ENCODE data around the gene HCN1. TPM values are rescaled to one million over a fixed set of nuclear protein-coding genes. Genes with fewer than 3 reads are reported as not detected.

The HCN1 gene
- total RNA-seq, 4 donors from 2014 or later = 0.39 to 0.66 (median 0.49) TPM

DNA sequence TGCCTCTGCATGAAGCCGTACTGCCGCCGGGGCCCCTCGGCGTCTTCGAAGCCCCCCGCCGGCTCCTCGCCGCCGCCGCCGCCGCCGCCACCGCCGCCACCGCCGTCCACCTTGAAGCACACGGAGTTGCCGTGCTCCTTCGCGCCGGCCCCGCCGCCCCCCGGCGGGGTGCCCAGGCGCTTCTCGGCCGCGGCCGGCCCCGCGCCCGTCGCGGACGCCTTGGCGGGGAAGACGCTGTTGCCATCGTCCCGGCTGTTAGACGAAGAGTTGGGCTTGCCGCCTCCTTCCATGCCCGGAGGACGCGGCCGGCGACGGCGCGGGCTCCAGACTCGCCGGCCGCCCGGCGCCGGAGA is 400 bp downstream of the HCN1 start:
- WGBS = 5% methylated on average over 34 of the region's 59 CpGs
- no peak for DNase-seq (ENCODE audit: extremely low spot score)
- H3K4me3 ChIP-seq = peak overlapping the region; percentile 45 to 58 (median 50)

DNA sequence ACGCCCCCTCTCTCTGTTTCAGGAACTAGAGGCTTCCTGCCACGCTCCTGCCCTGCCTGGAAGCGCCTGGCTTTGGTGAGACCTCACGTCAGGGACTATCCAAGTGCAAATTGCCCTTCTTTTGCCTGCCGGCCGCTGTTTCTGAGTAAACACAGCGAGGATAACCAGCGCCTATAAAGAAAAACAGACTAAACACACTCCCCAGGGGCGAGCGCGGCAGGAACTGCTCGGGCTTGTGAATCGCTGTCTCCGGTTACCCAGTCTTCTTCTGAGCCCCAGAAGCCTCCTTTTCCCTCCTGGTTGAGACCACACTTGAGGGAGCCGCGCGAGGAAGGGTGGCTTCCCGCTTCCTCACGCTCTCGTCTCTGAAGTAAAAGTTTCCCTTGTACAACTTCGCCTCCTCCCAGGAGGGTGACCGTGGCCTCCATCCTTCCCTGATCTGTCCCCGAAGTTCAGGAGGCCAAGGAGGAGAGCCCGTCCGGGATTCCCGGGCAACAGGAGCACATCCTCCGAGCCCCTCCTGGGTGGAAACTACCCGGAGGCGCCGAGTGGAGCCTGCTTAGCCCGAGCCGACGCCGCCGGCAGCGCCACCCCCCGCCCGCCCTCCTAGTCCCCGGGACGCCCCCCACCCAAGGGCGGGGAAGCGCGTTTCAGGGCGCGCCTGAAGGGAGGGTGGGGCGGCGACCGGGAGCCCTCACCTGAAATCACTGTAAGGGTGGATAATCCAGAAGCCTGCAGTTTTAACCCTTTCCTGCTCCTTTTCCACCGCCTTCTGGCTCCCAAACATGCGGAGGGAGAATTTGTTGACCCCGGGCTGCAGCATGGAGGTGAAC is 993 bp downstream of the HCN1 start:
- TF ChIP-seq, protein P1, sequence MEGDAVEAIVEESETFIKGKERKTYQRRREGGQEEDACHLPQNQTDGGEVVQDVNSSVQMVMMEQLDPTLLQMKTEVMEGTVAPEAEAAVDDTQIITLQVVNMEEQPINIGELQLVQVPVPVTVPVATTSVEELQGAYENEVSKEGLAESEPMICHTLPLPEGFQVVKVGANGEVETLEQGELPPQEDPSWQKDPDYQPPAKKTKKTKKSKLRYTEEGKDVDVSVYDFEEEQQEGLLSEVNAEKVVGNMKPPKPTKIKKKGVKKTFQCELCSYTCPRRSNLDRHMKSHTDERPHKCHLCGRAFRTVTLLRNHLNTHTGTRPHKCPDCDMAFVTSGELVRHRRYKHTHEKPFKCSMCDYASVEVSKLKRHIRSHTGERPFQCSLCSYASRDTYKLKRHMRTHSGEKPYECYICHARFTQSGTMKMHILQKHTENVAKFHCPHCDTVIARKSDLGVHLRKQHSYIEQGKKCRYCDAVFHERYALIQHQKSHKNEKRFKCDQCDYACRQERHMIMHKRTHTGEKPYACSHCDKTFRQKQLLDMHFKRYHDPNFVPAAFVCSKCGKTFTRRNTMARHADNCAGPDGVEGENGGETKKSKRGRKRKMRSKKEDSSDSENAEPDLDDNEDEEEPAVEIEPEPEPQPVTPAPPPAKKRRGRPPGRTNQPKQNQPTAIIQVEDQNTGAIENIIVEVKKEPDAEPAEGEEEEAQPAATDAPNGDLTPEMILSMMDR (IDR thresholded peaks at IDR 0.05) = no peak
- TF ChIP-seq EP300 (IDR thresholded peaks at IDR 0.05) (no peak), POLR2A (IDR thresholded peaks at IDR 0.05; ENCODE audit: low read depth) (no peak), POLR2AphosphoS5 (IDR thresholded peaks at IDR 0.05) (no peak)
- no peak overlapping the region for H3K27ac ChIP-seq (replicated peaks in 1 of 4)
- H3K27me3 ChIP-seq = peaks cover 0 to 63% (median 11%) of the 10 kb centered on the region in 4 donors
- no peaks in the 10 kb centered on the region for H3K9me3 ChIP-seq
- no peak for DNase-seq (ENCODE audit: extremely low spot score)
- intact Hi-C loops (cut with DNase I) = no loop called here
- H3K4me1 ChIP-seq = peaks cover 9 to 14% (median 14%) of the 10 kb centered on the region in 4 donors
- WGBS = 7% methylated on average over 19 of the region's 51 CpGs
- H3K36me3 ChIP-seq = no peaks in the 10 kb centered on the region
- H3K4me3 ChIP-seq = peak overlapping the region; percentile 45 to 58 (median 50)

More for the DNA sequence above, 400 bp downstream of the HCN1 start:
- no peaks in the 10 kb centered on the region for H3K36me3 ChIP-seq
- H3K4me1 ChIP-seq = peaks cover 9 to 14% (median 14%) of the 10 kb centered on the region in 4 donors
- no peaks in the 10 kb centered on the region for H3K9me3 ChIP-seq
- intact Hi-C loops (cut with DNase I) = loop anchor here (2.0 kb wide), 1 partner anchor 657 kb away; no protein-coding TSS in a partner anchor
- peaks cover 0 to 68% (median 11%) of the 10 kb centered on the region in 4 donors for H3K27me3 ChIP-seq
- no peak overlapping the region for H3K27ac ChIP-seq (replicated peaks in 1 of 4)
- TF ChIP-seq POLR2AphosphoS5 (IDR thresholded peaks at IDR 0.05) (no peak), POLR2A (IDR thresholded peaks at IDR 0.05; ENCODE audit: low read depth) (no peak), EP300 (IDR thresholded peaks at IDR 0.05) (no peak)
- TF ChIP-seq, protein P1 (IDR thresholded peaks at IDR 0.05) = no peak

DNA sequence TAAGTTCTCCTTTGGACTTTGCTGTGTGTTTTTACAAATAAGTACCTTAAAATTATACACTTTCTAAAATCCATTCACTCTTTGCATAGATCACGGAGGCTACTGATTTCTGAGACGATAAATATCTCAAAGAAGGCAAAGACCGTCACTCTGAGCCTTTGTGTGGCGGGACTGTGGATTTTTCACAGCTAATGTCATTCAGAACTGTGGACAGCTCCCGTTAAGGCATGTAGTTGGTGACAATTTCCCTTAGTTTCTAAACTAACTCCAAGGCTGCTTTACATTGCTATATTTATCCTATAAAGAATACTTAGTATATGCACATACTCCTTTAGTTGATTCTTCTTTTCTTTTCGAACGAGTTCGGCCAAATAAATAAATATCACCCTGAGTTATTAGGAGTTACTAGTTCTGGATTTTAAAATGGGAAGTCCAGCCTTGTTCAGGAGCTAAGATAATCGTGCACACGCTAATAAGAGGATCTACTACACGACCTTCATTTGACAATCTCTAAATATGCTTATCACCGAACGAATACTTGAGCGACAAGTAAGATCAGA is 1.8 kb downstream of the HCN1 start:
- H3K9me3 ChIP-seq = no peaks in the 10 kb centered on the region
- H3K4me3 ChIP-seq = peak overlapping the region in 2 of 4 donors; percentile 50 to 51
- no peak for DNase-seq (ENCODE audit: extremely low spot score)
- no peak for TF ChIP-seq POLR2AphosphoS5 (IDR thresholded peaks at IDR 0.05)
- TF ChIP-seq EP300 (IDR thresholded peaks at IDR 0.05) = no peak
- TF ChIP-seq POLR2A (IDR thresholded peaks at IDR 0.05; ENCODE audit: low read depth) = no peak
- TF ChIP-seq, protein P1 (IDR thresholded peaks at IDR 0.05) = no peak
- no peaks in the 10 kb centered on the region for H3K36me3 ChIP-seq
- H3K27me3 ChIP-seq = peaks cover 0 to 65% (median 11%) of the 10 kb centered on the region in 4 donors
- intact Hi-C loops (cut with DNase I) = no loop called here
- WGBS = 24% methylated on average over 14 of the region's 14 CpGs
- H3K27ac ChIP-seq (replicated peaks in 1 of 4) = no peak overlapping the region
- peaks cover 9 to 14% (median 14%) of the 10 kb centered on the region in 4 donors for H3K4me1 ChIP-seq

DNA sequence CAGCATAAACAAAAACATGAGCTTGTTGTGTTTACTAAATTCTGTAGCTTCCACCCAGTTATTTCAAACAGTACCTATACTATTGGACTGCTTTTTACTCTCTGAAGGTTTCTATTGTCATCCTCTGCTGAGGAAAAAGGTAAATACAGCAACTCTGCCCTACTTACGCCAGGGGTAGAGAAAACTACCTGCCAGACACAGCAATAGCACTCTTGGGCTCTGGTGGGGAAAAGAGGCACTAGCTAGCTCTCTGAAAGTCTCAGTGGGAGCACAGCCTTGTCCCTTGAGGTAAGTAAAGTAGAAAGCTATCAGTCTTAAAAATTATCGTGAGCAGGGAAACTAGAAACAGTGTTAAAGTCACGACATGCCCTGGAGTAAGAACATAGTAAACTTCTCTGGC is 3.7 kb downstream of the HCN1 start:
- H3K27me3 ChIP-seq = peaks cover 0 to 71% (median 11%) of the 10 kb centered on the region in 4 donors
- H3K4me3 ChIP-seq = no peak overlapping the region
- WGBS = 65% methylated on average over 3 of the region's 3 CpGs
- H3K4me1 ChIP-seq = peaks cover 9 to 14% (median 14%) of the 10 kb centered on the region in 4 donors
- intact Hi-C loops (cut with DNase I) = no loop called here
- TF ChIP-seq POLR2AphosphoS5 (IDR thresholded peaks at IDR 0.05) (no peak), POLR2A (IDR thresholded peaks at IDR 0.05; ENCODE audit: low read depth) (no peak), EP300 (IDR thresholded peaks at IDR 0.05) (no peak)
- TF ChIP-seq, protein P1 (IDR thresholded peaks at IDR 0.05) = no peak
- no peaks in the 10 kb centered on the region for H3K9me3 ChIP-seq
- DNase-seq (ENCODE audit: extremely low spot score) = no peak
- H3K36me3 ChIP-seq = no peaks in the 10 kb centered on the region
- H3K27ac ChIP-seq (replicated peaks in 1 of 4) = no peak overlapping the region
